Upper lobe of left lung (tissue), 4 donors: ENCODE measurements around the gene SEZ6L2.

Experiments
- CTCF ChIP-seq, 6 experiments: fragments of 450-650 bp in 4 of 6; fragments of 200-600 bp in 2 of 6; sonication (generic) in 2 of 6; IDR thresholded peaks; one replicate each; pipeline ENCODE4 v1.5.1; 2016 to 2019; ENCODE audit warnings: antibody characterized with exemption in 6 of 6
- EP300 ChIP-seq, 4 donors: sonication (generic); formaldehyde crosslinking; IDR thresholded peaks; one replicate each; pipeline ENCODE4 v1.5.1; 2017; ENCODE audit warnings: antibody characterized with exemption in 4 of 4, control low read depth in 2 of 4
- POLR2A ChIP-seq, 4 donors: fragments of 450-650 bp; IDR thresholded peaks; one replicate each; pipeline ENCODE4 v1.5.1; 2016 to 2017; ENCODE audit warnings: antibody characterized with exemption in 4 of 4, mild to moderate bottlenecking in 2 of 4
- POLR2AphosphoS5 ChIP-seq, 2 donors: sonication (generic); formaldehyde crosslinking; IDR thresholded peaks; one replicate each; pipeline ENCODE4 v1.5.1; 2017; ENCODE audit warnings: antibody characterized with exemption in 2 of 2

GRCh38 chr16:29893553-29893952 lies 5.8 kb downstream of the SEZ6L2 start:
- TF ChIP-seq CTCF (IDR thresholded peaks at IDR 0.05) (no peak), EP300 (IDR thresholded peaks at IDR 0.05) (no peak), POLR2A (IDR thresholded peaks at IDR 0.05) (no peak), POLR2AphosphoS5 (IDR thresholded peaks at IDR 0.05) (no peak)
